ENCODE results near the gene ZDHHC14.

The ZDHHC14 gene

DNA sequence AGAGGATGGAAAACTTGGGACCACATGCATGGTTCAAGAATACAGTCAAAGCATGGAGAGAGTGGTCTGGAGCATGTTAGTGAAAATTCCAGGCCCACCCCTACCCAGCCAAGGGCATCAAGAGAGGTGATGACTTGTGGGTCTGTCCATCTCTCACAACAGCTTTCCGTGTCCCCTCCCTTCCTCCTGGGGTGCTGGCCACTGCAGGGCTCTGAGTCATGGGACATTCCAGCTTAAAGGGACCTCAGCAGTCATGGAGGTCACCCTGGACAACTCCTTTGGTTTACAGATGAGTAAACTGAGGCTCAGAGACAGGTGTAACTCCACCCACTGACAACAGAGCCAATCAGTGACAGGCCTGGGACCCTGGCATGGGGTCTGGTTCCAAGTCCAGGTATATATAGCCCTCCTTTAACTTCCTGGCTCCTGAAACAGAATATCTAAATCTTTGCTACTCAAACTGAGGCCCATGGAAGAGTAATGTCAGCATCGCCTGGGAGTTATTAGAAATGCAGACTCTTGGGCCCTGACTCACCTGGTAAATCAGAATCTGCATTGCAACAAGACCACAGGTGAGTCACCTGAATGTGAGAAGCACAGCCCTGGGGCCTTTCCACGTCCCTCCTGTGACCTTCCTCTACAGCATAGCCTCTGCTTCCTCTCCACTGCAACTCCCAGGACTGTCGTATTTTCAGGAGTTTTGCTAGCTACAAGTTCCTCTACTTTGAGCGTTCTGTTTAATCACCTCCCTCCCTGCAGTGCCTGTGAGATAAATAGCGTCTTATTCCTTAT is 170.2 kb downstream of the ZDHHC14 start:
- Histone ChIP-seq H3K27me3 (ENCODE audit: control insufficient read depth, low read length) (peaks cover 23% of the 10 kb centered on the region), H3K27ac (ENCODE audit: low read depth, low read length) (no peak overlapping the region), H3K4me3 (ENCODE audit: low read length) (no peak overlapping the region), H3K79me2 (ENCODE audit: control insufficient read depth, low read length) (no peaks in the 10 kb centered on the region), H3K9me2 (replicated peaks; ENCODE audit: control insufficient read depth, low read length) (no peaks in the 10 kb centered on the region), H3K4me2 (ENCODE audit: low read length) (no peak overlapping the region), H3K9me3 (ENCODE audit: control insufficient read depth, insufficient read depth, low read length) (no peaks in the 10 kb centered on the region), H4K20me1 (ENCODE audit: control insufficient read depth, insufficient read depth, low read depth, low read length) (no peaks in the 10 kb centered on the region), H3K4me1 (ENCODE audit: control insufficient read depth, low read length) (peaks cover 17% of the 10 kb centered on the region), H3K36me3 (ENCODE audit: control insufficient read depth, low read length) (no peaks in the 10 kb centered on the region), H3F3A (ENCODE audit: control insufficient read depth, insufficient read depth) (peaks cover under 1% of the 10 kb centered on the region; the same call in 1 of the 2 replicates)
- TF ChIP-seq EZH2phosphoT487 (IDR thresholded peaks at IDR 0.05; ENCODE audit: borderline replicate concordance, low read length) (no peak), CTCF (IDR thresholded peaks at IDR 0.05; ENCODE audit: low read depth, low read length, poor library complexity, severe bottlenecking) (no peak)

DNA sequence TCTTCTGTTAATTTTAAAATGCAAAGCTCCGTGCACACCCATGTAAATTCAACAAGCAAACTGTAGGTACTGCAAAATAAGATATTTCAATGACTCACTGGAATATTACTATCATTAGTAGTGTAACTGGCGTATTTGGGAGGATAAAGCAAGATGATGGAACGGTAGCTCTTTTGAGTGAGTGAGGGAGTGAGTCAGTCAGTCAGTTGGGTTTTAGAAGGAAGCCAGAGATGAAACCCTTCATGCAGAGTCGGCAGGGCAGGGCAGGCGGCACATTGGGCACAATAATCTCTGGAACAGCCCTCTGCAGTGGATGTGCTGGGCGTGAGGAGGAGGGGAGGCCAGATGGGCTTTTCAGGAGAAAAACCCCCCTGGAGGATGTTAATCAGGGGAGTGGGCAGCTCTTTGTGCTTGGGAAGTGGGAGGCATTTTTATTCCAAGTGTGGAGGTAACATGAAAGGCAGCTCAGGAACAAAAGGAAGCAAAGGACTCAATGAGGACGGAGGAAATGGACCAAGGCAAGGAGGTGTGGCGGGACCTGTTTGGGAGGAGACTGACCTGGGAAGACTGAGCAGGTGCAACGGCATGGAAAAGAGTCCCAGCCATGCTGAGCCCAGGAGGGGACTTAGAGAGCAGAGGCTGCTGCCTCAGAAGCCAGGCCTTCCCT is 171.2 kb downstream of the ZDHHC14 start:
- Histone ChIP-seq H3K36me3 (ENCODE audit: control insufficient read depth, low read length) (no peaks in the 10 kb centered on the region), H3K4me3 (ENCODE audit: low read length) (no peak overlapping the region), H3K27ac (ENCODE audit: low read depth, low read length) (no peak overlapping the region), H3K4me1 (ENCODE audit: control insufficient read depth, low read length) (peaks cover 27% of the 10 kb centered on the region), H3K4me2 (ENCODE audit: low read length) (no peak overlapping the region), H3F3A (ENCODE audit: control insufficient read depth, insufficient read depth) (peaks cover 4% of the 10 kb centered on the region; the same call in 1 of the 2 replicates), H3K9me3 (ENCODE audit: control insufficient read depth, insufficient read depth, low read length) (no peaks in the 10 kb centered on the region), H3K27me3 (ENCODE audit: control insufficient read depth, low read length) (peaks cover 15% of the 10 kb centered on the region), H3K9me2 (replicated peaks; ENCODE audit: control insufficient read depth, low read length) (no peaks in the 10 kb centered on the region), H3K79me2 (ENCODE audit: control insufficient read depth, low read length) (no peaks in the 10 kb centered on the region), H4K20me1 (ENCODE audit: control insufficient read depth, insufficient read depth, low read depth, low read length) (no peaks in the 10 kb centered on the region)
- TF ChIP-seq EZH2phosphoT487 (IDR thresholded peaks at IDR 0.05; ENCODE audit: borderline replicate concordance, low read length), result no peak
- TF ChIP-seq CTCF (IDR thresholded peaks at IDR 0.05; ENCODE audit: low read depth, low read length, poor library complexity, severe bottlenecking), result no peak

- peaks cover 14% of the 10 kb centered on the region for H3K27me3 ChIP-seq (ENCODE audit: control insufficient read depth, low read length)
- no peaks in the 10 kb centered on the region for H4K20me1 ChIP-seq (ENCODE audit: control insufficient read depth, insufficient read depth, low read depth, low read length)
- TF ChIP-seq EZH2phosphoT487 (IDR thresholded peaks at IDR 0.05; ENCODE audit: borderline replicate concordance, low read length) (no peak), CTCF (IDR thresholded peaks at IDR 0.05; ENCODE audit: low read depth, low read length, poor library complexity, severe bottlenecking) (no peak)
- H3K9me3 ChIP-seq (ENCODE audit: control insufficient read depth, insufficient read depth, low read length), result no peaks in the 10 kb centered on the region
- H3K4me3 ChIP-seq (ENCODE audit: low read length), result no peak overlapping the region
- peaks cover 34% of the 10 kb centered on the region for H3K4me1 ChIP-seq (ENCODE audit: control insufficient read depth, low read length)
- no peak overlapping the region for H3K4me2 ChIP-seq (ENCODE audit: low read length)
- no peaks in the 10 kb centered on the region for H3K9me2 ChIP-seq (replicated peaks; ENCODE audit: control insufficient read depth, low read length)
- no peak overlapping the region for H3K27ac ChIP-seq (ENCODE audit: low read depth, low read length)
- H3K36me3 ChIP-seq (ENCODE audit: control insufficient read depth, low read length), result no peaks in the 10 kb centered on the region
- no peaks in the 10 kb centered on the region for H3K79me2 ChIP-seq (ENCODE audit: control insufficient read depth, low read length)
- peaks cover 8% of the 10 kb centered on the region; the same call in 1 of the 2 replicates for H3F3A ChIP-seq (ENCODE audit: control insufficient read depth, insufficient read depth)
These were observed 172.0 kb downstream of the ZDHHC14 start for GRCh38 chr6:157552820-157553485.
